IMR-90 (cell line): ENCODE data around the gene TBCEL.

ENCODE experiments used
- CTCF ChIP-seq: conservative IDR thresholded peaks from 2 replicates; pipeline ENCODE4 v1.5.1; 2012; ENCODE audit warnings: mild to moderate bottlenecking, low read depth, low read length, improper control_type of control experiment
- RFX5 ChIP-seq: IDR thresholded peaks from 2 replicates; pipeline ENCODE4 v1.8.0; 2012; ENCODE audit warnings: low read depth, mild to moderate bottlenecking, low read length, moderate library complexity
- SMC3 ChIP-seq: fragments of 150-350 bp; IDR thresholded peaks from 2 replicates; pipeline ENCODE4 v1.6.1; 2016; ENCODE audit warnings: low read depth, mild to moderate bottlenecking, antibody characterized with exemption, low read length, moderate library complexity

GRCh38 chr11:121023848-121024751, at the start of gene TBCEL:
- TF ChIP-seq CTCF (no peak), RFX5 (no peak), SMC3 (no peak)
